K562 (cell line): ENCODE measurements around the gene SMCP. TPM values are rescaled to one million over a fixed set of nuclear protein-coding genes. Genes with fewer than 3 reads are reported as not detected.

Experiments
- polyA plus RNA-seq, 8 experiments: library from polyadenylated mRNA; depleted of rRNA in 4 of 8; stranded (reverse) in 5 of 8; unstranded in 3 of 8; fragments of >200 nt; fragmentation: Nextera tagmentation in 2 of 8; fragmentation: Illumina TruSeq in 1 of 8; extraction: Ambion mirVana in 2 of 8; extraction: Trizol in 1 of 8; gene quantifications; 2 replicates each; pipeline versions ENCODE4 v1.2.1 to v1.2.3, GENCODE V29; 2011 to 2014; ENCODE audit warnings: inconsistent platforms in 1 of 8, missing spikeins in 1 of 8
- total RNA-seq, 7 experiments: library from RNA; depleted of rRNA in 6 of 7; stranded (reverse); fragments of >200 nt in 6 of 7; fragmentation: Illumina TruSeq in 2 of 7; extraction: Trizol in 2 of 7; gene quantifications; 2 replicates each; pipeline versions ENCODE4 v1.2.1 to v1.2.3, GENCODE V29; 2011 to 2021; ENCODE audit warnings: low replicate concordance in 1 of 7

The SMCP gene
- total and polyA plus RNA-seq, 9 of the 15 experiments (the other 6 are each of a cell fraction or from before 2014, with no cell fraction given) = not detected

Other genes with a start within 250 kb of the SMCP start
Only the 7 nearest of the 25 such genes appear.
- not detected in 2 replicates for gene LCE1C, start 71.7 kb upstream of the SMCP start, total RNA-seq (2014; rRNA removed)
- not detected in 2 replicates for gene LCE1C, start 71.7 kb upstream of the SMCP start, total RNA-seq (2014; rRNA removed; fragmentation: Illumina TruSeq; extraction: Trizol)
- gene LCE1C, start 71.7 kb upstream of the SMCP start, total RNA-seq (2015; rRNA removed; fragmentation: Illumina TruSeq; extraction: Trizol) = not detected in 2 replicates
- gene LCE1C, start 71.7 kb upstream of the SMCP start, total RNA-seq (2021) = not detected in 2 replicates
- not detected in 2 replicates for gene LCE1C, start 71.7 kb upstream of the SMCP start, polyA plus RNA-seq (2011; rRNA removed)
- not detected in 2 replicates for gene LCE1C, start 71.7 kb upstream of the SMCP start, polyA plus RNA-seq (2014; fragmentation: Illumina TruSeq; extraction: Trizol)
- gene LCE1C, start 71.7 kb upstream of the SMCP start, polyA plus RNA-seq (2014; fragmentation: Nextera tagmentation; extraction: Ambion mirVana) = not detected
- gene LCE1C, start 71.7 kb upstream of the SMCP start, polyA plus RNA-seq (2014; rRNA removed) = not detected in 2 replicates
- gene LCE1B, start 66.4 kb upstream of the SMCP start, total RNA-seq (2014; rRNA removed) = not detected in 2 replicates
- not detected in 2 replicates for gene LCE1B, start 66.4 kb upstream of the SMCP start, total RNA-seq (2014; rRNA removed; fragmentation: Illumina TruSeq; extraction: Trizol)
- not detected in 2 replicates for gene LCE1B, start 66.4 kb upstream of the SMCP start, total RNA-seq (2015; rRNA removed; fragmentation: Illumina TruSeq; extraction: Trizol)
- not detected in 2 replicates for gene LCE1B, start 66.4 kb upstream of the SMCP start, total RNA-seq (2021)
- not detected in 2 replicates for gene LCE1B, start 66.4 kb upstream of the SMCP start, polyA plus RNA-seq (2011; rRNA removed)
- not detected in 2 replicates for gene LCE1B, start 66.4 kb upstream of the SMCP start, polyA plus RNA-seq (2014; fragmentation: Illumina TruSeq; extraction: Trizol)
- gene LCE1B, start 66.4 kb upstream of the SMCP start, polyA plus RNA-seq (2014; fragmentation: Nextera tagmentation; extraction: Ambion mirVana) = not detected
- gene LCE1B, start 66.4 kb upstream of the SMCP start, polyA plus RNA-seq (2014; rRNA removed) = not detected in 2 replicates
- not detected in 2 replicates for gene LCE1A, start 50.8 kb upstream of the SMCP start, total RNA-seq (2014; rRNA removed)
- gene LCE1A, start 50.8 kb upstream of the SMCP start, total RNA-seq (2014; rRNA removed; fragmentation: Illumina TruSeq; extraction: Trizol) = not detected in 2 replicates
- not detected in 2 replicates for gene LCE1A, start 50.8 kb upstream of the SMCP start, total RNA-seq (2015; rRNA removed; fragmentation: Illumina TruSeq; extraction: Trizol)
- gene LCE1A, start 50.8 kb upstream of the SMCP start, total RNA-seq (2021) = not detected in 2 replicates
- gene LCE1A, start 50.8 kb upstream of the SMCP start, polyA plus RNA-seq (2011; rRNA removed) = not detected in 2 replicates
- not detected in 2 replicates for gene LCE1A, start 50.8 kb upstream of the SMCP start, polyA plus RNA-seq (2014; fragmentation: Illumina TruSeq; extraction: Trizol)
- not detected for gene LCE1A, start 50.8 kb upstream of the SMCP start, polyA plus RNA-seq (2014; fragmentation: Nextera tagmentation; extraction: Ambion mirVana)
- not detected in 2 replicates for gene LCE1A, start 50.8 kb upstream of the SMCP start, polyA plus RNA-seq (2014; rRNA removed)
- gene LCE6A, start 35.5 kb upstream of the SMCP start, total RNA-seq (2014; rRNA removed) = not detected in 2 replicates
- gene LCE6A, start 35.5 kb upstream of the SMCP start, total RNA-seq (2014; rRNA removed; fragmentation: Illumina TruSeq; extraction: Trizol) = not detected in 2 replicates
- not detected in 2 replicates for gene LCE6A, start 35.5 kb upstream of the SMCP start, total RNA-seq (2015; rRNA removed; fragmentation: Illumina TruSeq; extraction: Trizol)
- not detected in 2 replicates for gene LCE6A, start 35.5 kb upstream of the SMCP start, total RNA-seq (2021)
- gene LCE6A, start 35.5 kb upstream of the SMCP start, polyA plus RNA-seq (2011; rRNA removed) = not detected in 2 replicates
- not detected in 2 replicates for gene LCE6A, start 35.5 kb upstream of the SMCP start, polyA plus RNA-seq (2014; fragmentation: Illumina TruSeq; extraction: Trizol)
- not detected for gene LCE6A, start 35.5 kb upstream of the SMCP start, polyA plus RNA-seq (2014; fragmentation: Nextera tagmentation; extraction: Ambion mirVana)
- gene LCE6A, start 35.5 kb upstream of the SMCP start, polyA plus RNA-seq (2014; rRNA removed) = not detected in 2 replicates
- not detected in 2 replicates for gene LCE7A, start 18.3 kb upstream of the SMCP start, total RNA-seq (2014; rRNA removed)
- not detected in 2 replicates for gene LCE7A, start 18.3 kb upstream of the SMCP start, total RNA-seq (2014; rRNA removed; fragmentation: Illumina TruSeq; extraction: Trizol)
- not detected in 2 replicates for gene LCE7A, start 18.3 kb upstream of the SMCP start, total RNA-seq (2015; rRNA removed; fragmentation: Illumina TruSeq; extraction: Trizol)
- not detected in 2 replicates for gene LCE7A, start 18.3 kb upstream of the SMCP start, total RNA-seq (2021)
- not detected in 2 replicates for gene LCE7A, start 18.3 kb upstream of the SMCP start, polyA plus RNA-seq (2011; rRNA removed)
- not detected in 2 replicates for gene LCE7A, start 18.3 kb upstream of the SMCP start, polyA plus RNA-seq (2014; fragmentation: Illumina TruSeq; extraction: Trizol)
- not detected for gene LCE7A, start 18.3 kb upstream of the SMCP start, polyA plus RNA-seq (2014; fragmentation: Nextera tagmentation; extraction: Ambion mirVana)
- gene LCE7A, start 18.3 kb upstream of the SMCP start, polyA plus RNA-seq (2014; rRNA removed) = not detected in 2 replicates
- gene IVL, start 30.2 kb downstream of the SMCP start, total RNA-seq (2014; rRNA removed) = not detected in 2 replicates
- gene IVL, start 30.2 kb downstream of the SMCP start, total RNA-seq (2014; rRNA removed; fragmentation: Illumina TruSeq; extraction: Trizol) = not detected in 2 replicates
- gene IVL, start 30.2 kb downstream of the SMCP start, total RNA-seq (2015; rRNA removed; fragmentation: Illumina TruSeq; extraction: Trizol) = not detected in 2 replicates
- not detected in 2 replicates for gene IVL, start 30.2 kb downstream of the SMCP start, total RNA-seq (2021)
- gene IVL, start 30.2 kb downstream of the SMCP start, polyA plus RNA-seq (2011; rRNA removed) = not detected in 2 replicates
- not detected in 2 replicates for gene IVL, start 30.2 kb downstream of the SMCP start, polyA plus RNA-seq (2014; fragmentation: Illumina TruSeq; extraction: Trizol)
- not detected for gene IVL, start 30.2 kb downstream of the SMCP start, polyA plus RNA-seq (2014; fragmentation: Nextera tagmentation; extraction: Ambion mirVana)
- gene IVL, start 30.2 kb downstream of the SMCP start, polyA plus RNA-seq (2014; rRNA removed) = not detected in 2 replicates
- not detected in 2 replicates for gene SPRR5, start 68.9 kb downstream of the SMCP start, total RNA-seq (2014; rRNA removed)
- not detected in 2 replicates for gene SPRR5, start 68.9 kb downstream of the SMCP start, total RNA-seq (2014; rRNA removed; fragmentation: Illumina TruSeq; extraction: Trizol)
- gene SPRR5, start 68.9 kb downstream of the SMCP start, total RNA-seq (2015; rRNA removed; fragmentation: Illumina TruSeq; extraction: Trizol) = not detected in 2 replicates
- not detected in 2 replicates for gene SPRR5, start 68.9 kb downstream of the SMCP start, total RNA-seq (2021)
- not detected in 2 replicates for gene SPRR5, start 68.9 kb downstream of the SMCP start, polyA plus RNA-seq (2011; rRNA removed)
- gene SPRR5, start 68.9 kb downstream of the SMCP start, polyA plus RNA-seq (2014; fragmentation: Illumina TruSeq; extraction: Trizol) = not detected in 2 replicates
- not detected for gene SPRR5, start 68.9 kb downstream of the SMCP start, polyA plus RNA-seq (2014; fragmentation: Nextera tagmentation; extraction: Ambion mirVana)
- not detected in 2 replicates for gene SPRR5, start 68.9 kb downstream of the SMCP start, polyA plus RNA-seq (2014; rRNA removed)